ENCODE results near the gene LSM3.

DNA sequence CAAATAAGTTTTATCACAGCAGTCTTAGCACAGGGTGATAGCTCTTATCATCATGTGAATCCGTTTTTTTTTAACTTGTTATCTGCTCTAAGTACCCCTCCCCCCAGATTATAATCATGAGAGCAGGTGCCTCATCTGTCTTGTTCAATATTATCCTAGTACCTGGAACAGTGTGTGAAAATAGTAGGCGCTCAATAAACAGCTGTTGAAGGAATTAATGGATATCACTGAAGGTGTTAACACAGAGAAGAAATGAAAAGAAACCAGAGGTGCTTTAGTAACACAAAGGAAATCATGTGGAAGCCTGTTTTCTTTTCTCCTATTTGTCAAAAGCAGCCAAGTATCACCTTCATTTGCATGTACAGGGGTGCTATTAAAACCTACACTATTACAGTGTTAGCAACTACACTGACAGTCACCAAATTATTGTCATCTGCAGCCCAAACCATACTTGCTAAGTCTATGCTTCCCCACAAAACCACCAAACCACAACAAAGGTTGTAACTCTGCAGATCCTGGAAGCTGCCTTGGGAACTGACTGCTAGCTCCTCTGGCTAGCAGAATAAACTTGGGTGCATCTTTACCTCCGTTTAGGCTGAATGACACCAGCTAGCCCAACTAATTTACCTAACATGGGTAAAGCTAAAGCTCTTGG lies 3.1 kb upstream of the LSM3 start:
- TF ChIP-seq, protein P1, sequence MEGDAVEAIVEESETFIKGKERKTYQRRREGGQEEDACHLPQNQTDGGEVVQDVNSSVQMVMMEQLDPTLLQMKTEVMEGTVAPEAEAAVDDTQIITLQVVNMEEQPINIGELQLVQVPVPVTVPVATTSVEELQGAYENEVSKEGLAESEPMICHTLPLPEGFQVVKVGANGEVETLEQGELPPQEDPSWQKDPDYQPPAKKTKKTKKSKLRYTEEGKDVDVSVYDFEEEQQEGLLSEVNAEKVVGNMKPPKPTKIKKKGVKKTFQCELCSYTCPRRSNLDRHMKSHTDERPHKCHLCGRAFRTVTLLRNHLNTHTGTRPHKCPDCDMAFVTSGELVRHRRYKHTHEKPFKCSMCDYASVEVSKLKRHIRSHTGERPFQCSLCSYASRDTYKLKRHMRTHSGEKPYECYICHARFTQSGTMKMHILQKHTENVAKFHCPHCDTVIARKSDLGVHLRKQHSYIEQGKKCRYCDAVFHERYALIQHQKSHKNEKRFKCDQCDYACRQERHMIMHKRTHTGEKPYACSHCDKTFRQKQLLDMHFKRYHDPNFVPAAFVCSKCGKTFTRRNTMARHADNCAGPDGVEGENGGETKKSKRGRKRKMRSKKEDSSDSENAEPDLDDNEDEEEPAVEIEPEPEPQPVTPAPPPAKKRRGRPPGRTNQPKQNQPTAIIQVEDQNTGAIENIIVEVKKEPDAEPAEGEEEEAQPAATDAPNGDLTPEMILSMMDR (conservative IDR thresholded peaks at IDR 0.05; ENCODE audit: low read depth, low read length): no peak
- TF ChIP-seq, protein P2, sequence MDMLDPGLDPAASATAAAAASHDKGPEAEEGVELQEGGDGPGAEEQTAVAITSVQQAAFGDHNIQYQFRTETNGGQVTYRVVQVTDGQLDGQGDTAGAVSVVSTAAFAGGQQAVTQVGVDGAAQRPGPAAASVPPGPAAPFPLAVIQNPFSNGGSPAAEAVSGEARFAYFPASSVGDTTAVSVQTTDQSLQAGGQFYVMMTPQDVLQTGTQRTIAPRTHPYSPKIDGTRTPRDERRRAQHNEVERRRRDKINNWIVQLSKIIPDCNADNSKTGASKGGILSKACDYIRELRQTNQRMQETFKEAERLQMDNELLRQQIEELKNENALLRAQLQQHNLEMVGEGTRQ (IDR thresholded peaks at IDR 0.05; ENCODE audit: low read depth, low read length): no peak
- no peak for TF ChIP-seq MAFK (IDR thresholded peaks at IDR 0.05; ENCODE audit: low read depth, low read length)
- no peak for TF ChIP-seq CHD1 (IDR thresholded peaks at IDR 0.05; ENCODE audit: low read depth, low read length)
